Erythroblast (primary cell): ENCODE measurements around the gene GRIK2.

ENCODE experiments used
- GATA1 ChIP-seq: IDR thresholded peaks from 2 replicates; pipeline ENCODE4 v1.6.1; 2011; ENCODE audit warnings: low read depth, mild to moderate bottlenecking, control low read depth, low read length, moderate library complexity
- POLR2A ChIP-seq: IDR thresholded peaks from 2 replicates; pipeline ENCODE4 v1.6.1; 2011; ENCODE audit warnings: mild to moderate bottlenecking, low read length

- no peak for TF ChIP-seq POLR2A
- no peak for TF ChIP-seq GATA1
Measured at GRCh38 chr6:101513181-101513580, 119.7 kb downstream of the GRIK2 start.
